HG02798 (cell line): ENCODE data around the gene IGFBP7.
A peak's percentile ranks its signal among the peaks of the same experiment; 100 is the strongest.

Source experiments
- ATAC-seq: cut with Tn5 transposase; IDR thresholded peaks from one replicate; pipeline ENCODE4 v1.9.1; 2021; ENCODE audit warnings: mild to moderate bottlenecking; ENCODE audit not compliant: unreplicated experiment, poor library complexity

IGFBP7 gene

DNA sequence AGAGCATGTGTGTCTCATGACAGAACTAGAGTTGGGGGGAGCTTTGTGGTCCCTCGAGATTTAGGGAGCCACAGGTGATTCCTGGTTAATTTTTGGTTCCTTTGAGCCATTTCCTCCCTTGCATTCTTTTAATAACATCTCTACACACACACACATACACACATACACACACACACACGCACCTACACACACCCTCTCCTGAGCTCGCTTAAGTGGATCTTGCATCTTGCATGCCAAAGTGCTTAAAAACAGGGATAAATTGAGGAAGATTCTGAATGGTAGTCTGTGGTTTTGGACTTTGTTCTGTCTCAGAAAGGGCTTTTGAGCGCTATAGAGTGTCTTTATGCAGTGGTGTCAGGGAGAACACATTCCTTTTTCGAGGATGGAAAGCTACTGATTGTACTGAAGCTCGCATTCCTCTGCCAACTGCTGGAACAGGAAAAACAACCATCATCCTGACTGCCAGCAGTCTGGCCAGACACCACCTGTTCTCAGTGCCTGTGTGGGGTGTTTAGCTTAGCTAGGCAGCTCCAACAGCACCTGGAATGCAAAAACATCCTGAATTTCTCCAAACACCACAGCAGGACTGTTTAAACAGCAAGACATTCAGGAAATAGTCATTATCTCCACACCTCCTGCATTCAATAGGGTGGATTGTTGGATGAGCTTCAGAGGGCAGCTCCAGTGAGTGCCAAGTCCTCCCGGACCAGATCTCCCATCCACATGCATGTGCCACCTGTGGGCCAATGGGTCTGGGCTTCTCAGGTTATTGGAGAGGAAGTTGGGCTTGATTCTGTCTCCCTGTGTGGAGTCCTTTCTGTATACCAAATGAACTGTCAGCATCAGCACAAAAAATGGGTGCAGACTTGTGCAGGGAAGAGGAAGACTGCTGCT lies 21.9 kb upstream of the IGFBP7 start:
- ATAC-seq = no peak

GRCh38 chr4:57129477-57129876 lies 19.3 kb upstream of the IGFBP7 start:
- ATAC-seq = no peak

DNA sequence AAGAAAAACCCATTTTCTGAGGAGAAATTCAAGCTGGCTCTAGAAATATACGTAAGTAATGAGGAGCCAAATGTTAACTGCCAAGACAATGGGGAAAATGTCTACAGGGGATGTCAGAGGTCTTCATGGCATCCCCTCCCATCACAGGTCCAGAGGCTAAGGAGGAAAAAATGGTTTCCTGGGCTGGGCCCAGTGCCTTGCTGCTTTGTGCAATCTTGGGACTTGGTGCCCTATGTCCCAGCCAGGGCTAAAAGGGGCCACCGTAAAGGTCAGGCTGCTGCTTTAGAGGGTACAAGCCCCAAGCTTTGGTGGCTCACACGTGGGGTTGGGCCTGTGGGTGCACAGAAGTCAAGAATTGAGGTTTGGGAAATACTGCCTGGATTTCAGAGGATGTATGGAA lies 17.2 kb upstream of the IGFBP7 start:
- no peak for ATAC-seq

DNA sequence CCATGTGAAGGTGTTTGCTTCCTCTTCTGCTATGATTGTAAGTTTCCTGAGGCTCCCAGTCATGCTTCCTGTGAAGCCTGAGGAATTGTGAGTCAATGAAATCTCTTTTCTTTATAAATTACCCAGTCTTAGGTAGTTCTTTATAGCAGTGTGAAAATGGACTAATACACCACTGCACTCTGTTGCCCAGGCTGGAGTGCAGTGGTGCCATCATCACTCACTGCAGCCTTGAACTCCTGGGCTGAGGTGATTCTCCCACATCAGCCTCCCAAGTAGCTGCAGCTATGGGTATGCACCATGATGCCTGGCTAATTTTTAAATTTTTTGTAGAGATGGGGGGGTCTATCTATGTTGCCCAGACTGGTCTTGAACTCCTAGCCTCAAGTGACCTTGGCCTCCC lies 15.8 kb upstream of the IGFBP7 start:
- no peak for ATAC-seq

GRCh38 chr4:57124145-57124544 lies 14.0 kb upstream of the IGFBP7 start:
- ATAC-seq = no peak

- no peak for ATAC-seq
Observed at GRCh38 chr4:57122959-57123358, 12.8 kb upstream of the IGFBP7 start.

DNA sequence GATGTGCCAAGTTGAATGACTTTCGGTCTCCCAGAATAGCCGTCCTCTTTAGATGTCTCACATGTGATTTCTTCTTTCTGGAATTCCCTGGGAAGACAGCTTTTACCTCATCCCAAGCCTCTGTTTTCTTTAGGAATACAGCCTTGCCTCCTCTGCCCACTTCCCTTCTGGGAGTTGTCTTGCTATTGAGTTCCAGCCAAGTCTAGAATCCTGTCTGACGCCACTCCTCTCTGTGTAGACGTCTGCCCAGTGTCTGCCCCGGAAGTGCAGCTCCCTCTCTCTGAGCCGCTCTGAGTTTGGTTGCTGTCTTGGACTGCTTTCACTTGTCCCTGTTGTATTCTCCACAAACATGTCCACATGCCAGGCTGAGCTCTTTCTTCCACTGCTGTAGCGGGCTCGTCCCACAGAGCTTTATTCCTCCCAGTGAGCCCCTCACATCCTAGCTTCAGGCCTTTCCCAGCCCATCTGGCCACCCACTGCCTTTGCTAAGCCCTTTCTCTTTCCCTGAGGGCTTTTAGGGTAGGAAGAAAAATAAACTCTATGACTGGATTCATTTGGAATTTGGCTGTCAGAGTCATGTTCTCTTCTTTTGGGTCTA lies 9.0 kb upstream of the IGFBP7 start:
- ATAC-seq = no peak

DNA sequence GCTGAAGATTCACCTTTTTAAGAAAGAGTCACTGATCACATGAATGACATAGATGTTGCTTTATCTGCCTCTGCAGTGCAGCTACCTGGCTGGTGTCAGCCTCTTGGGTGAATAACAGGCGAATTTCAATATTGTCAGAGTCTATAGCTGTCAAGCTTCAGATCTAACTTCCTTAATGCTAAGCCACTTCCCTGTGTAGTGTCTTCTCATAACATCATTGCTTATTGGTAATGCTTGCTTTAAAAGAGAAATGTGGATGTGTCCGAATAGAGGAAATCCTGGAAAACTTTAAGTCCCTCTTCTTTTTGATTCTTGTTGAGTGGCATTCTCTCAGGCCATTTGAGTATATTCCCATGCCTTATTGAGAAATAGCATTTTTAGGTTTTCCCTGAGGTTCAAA lies 7.3 kb upstream of the IGFBP7 start:
- no peak for ATAC-seq

- no peak for ATAC-seq
Observed at GRCh38 chr4:57116245-57116644, 6.1 kb upstream of the IGFBP7 start.

DNA sequence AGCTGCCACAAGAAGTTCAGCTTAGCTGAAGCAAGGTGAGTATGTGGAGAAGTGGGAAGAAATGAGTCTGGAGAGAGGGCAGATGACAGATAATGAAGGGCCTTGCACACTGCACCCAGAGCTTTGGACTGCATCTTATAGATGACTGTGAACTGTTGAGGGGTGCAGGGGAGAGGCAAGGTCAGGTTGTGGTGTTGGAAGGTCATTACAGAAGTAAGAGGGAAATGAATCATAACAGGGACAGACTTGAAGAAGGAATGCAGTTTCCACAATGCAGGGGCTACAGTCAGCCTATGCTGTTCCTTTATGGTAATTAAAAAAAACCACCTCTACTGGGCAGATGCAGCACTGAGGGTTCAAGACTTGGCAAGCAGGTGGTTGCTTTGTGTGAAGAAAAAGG lies 4.8 kb upstream of the IGFBP7 start:
- no peak for ATAC-seq

DNA sequence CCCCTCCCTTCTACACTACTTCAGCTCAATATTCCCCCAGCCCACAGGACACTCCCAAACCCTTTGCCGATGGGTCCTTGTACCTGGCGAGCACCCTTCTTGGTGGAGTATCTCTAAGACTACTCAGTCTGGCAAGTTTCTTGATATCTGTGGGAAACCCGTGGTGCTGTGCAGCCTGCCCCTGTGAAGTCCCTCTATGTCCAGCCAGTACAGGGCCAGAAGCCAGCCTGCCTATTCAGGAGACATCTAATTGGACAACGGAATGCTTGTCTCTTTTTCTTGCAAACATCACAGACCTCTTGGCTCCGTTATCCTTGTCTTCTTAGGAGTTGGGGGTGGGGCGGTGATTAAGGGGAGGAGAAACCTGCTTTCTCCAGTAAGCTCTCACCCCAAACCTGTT lies 3.7 kb upstream of the IGFBP7 start:
- ATAC-seq = no peak

GRCh38 chr4:57110640-57111511 lies 691 bp upstream of the IGFBP7 start:
- peak; percentile 62 for ATAC-seq

DNA sequence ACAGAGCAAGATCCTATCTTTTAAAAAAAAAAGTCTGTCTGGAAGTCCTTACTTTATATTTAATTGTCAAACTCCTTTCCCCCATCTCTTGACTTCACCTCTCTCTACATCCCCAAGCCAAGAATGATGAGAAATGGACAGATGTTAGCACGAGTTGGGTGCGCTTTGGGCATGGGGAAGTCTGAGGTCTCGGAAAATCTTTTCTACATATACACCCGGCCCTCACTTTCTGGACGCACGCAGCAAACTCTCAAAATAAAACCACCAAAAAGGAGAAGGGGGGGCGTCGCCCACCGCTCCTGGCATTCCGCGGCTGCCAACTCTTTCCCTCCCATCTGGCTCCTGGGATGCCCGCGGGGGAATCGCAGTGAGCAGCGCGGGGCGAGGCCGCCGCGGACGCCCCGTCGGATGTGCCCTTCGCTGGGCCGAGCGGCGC lies 756 bp downstream of the IGFBP7 start:
- no peak for ATAC-seq

DNA sequence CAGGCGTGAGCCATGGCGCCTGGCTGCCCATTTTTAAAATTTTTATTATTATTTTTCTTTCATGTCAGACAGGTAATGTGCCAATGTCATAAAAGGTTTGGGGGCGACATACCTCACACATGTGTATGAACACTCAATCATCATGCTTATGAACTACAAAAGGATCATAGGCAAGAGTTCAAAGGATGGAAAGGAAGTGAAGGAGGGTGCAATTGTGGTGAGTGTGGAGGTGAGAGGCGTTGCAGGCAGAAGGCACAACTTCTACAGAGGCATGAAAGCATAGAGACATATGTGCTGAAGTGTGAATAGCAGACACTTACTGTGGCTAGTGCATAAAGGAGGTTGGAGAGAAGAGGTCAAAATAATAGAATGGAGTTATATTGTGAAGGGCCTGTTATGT lies 4.0 kb downstream of the IGFBP7 start:
- ATAC-seq = no peak

GRCh38 chr4:57104706-57105560 lies 5.3 kb downstream of the IGFBP7 start:
- no peak for ATAC-seq

GRCh38 chr4:57103051-57103450 lies 7.1 kb downstream of the IGFBP7 start:
- ATAC-seq = no peak

GRCh38 chr4:57102050-57102624 lies 8.0 kb downstream of the IGFBP7 start:
- ATAC-seq = no peak

DNA sequence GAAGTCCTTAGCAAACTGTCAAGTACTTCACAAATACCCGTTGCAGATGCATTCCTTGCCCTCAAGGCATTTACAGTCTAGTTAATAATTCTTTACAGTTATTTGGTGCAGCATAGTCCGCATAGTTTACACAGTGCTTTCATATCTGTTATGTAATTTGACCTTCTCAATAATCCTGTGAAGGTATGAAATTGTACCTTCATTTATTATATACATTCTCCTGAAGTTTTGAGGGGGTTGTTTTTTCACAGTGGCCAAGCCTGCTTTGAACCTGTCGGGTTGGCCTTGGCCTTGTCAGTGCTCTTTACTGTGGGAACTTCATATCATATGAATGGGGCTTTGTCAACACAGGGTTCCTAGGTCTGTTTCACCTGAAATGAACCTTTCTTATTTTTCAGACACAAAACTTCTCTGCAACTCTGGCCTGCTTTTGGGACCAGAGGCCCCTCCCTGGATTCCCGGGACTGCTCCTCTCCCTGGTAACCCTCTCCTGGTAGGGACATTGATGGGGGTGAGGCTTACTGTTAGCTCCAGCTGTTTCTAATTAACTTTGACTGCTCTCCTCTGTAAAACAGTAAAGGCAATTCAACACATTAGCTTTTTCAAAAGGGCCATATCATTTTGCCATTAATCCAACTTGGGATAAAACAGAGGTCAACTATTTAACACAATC lies 9.1 kb downstream of the IGFBP7 start:
- ATAC-seq = no peak

DNA sequence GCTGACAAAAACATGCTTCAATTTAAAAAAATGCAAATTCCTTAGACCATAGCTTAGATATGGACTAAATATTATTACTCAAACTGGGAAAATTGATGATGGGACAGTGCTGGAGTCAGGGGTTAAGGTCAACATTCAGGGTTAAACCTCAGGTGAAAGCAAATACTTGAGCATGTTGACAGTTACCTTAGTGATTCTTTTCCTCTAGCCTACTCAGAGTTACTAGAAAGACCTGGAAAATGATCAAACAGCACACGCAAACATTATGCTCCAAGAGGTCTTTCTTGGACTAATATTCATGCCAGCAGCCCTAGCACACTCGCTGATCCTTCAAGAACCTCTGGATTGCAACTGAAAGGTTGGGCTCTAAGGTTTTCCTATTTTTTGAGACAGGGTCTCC lies 10.8 kb downstream of the IGFBP7 start:
- no peak for ATAC-seq
